ENCODE results near the gene ALDH1L1. TPM values are rescaled to one million over a fixed set of nuclear protein-coding genes. Genes with fewer than 3 reads are reported as not detected.

ALDH1L1 gene
- total RNA-seq, 4 donors from 2014 or later = 43.5 to 108 (median 69.0) TPM

GRCh38 chr3:126194713-126195305 lies 14.4 kb upstream of the ALDH1L1 start:
- Histone ChIP-seq H3K9me3 (no peaks in the 10 kb centered on the region), H3K27me3 (no peaks in the 10 kb centered on the region), H3K36me3 (no peaks in the 10 kb centered on the region), H3K27ac (no peak overlapping the region), H3K4me1 (peaks cover 0 to 8% of the 10 kb centered on the region in 2 donors), H3K4me3 (no peak overlapping the region)
- in situ Hi-C loops (cut with MboI; ENCODE audit: low sequenced_read_pairs in 4 of 4) = loop anchor here in 2 of 4 donors (5.0 to 10.0 kb wide), 2 partner anchors 50 to 63 kb away; no protein-coding TSS in a partner anchor
- TF ChIP-seq POLR2A (IDR thresholded peaks at IDR 0.05) = no peak
- TF ChIP-seq CTCF (IDR thresholded peaks at IDR 0.05 in 4 of 5, conservative IDR thresholded peaks at IDR 0.05 in 1 of 5) = no peak
- DNase-seq = no peak
- ATAC-seq = no peak
- intact Hi-C loops (cut with DNase I; ENCODE audit: low total_unique reads) = no loop called here

GRCh38 chr3:126191246-126191645 lies 10.9 kb upstream of the ALDH1L1 start:
- in situ Hi-C loops (cut with MboI; ENCODE audit: low sequenced_read_pairs in 4 of 4) = loop anchor here in 1 of 4 donors (10.0 kb wide), 1 partner anchor 46 kb away; no protein-coding TSS in a partner anchor
- DNase-seq (no peak), ATAC-seq (no peak)
- no peaks in the 10 kb centered on the region for H3K36me3 ChIP-seq
- intact Hi-C loops (cut with DNase I; ENCODE audit: low total_unique reads) = no loop called here
- H3K27ac ChIP-seq = no peak overlapping the region
- no peaks in the 10 kb centered on the region for H3K9me3 ChIP-seq
- TF ChIP-seq CTCF (IDR thresholded peaks at IDR 0.05 in 4 of 5, conservative IDR thresholded peaks at IDR 0.05 in 1 of 5) (no peak), POLR2A (IDR thresholded peaks at IDR 0.05) (no peak)
- H3K4me1 ChIP-seq = peaks cover 0 to 3% of the 10 kb centered on the region in 2 donors
- H3K4me3 ChIP-seq = no peak overlapping the region
- H3K27me3 ChIP-seq = no peaks in the 10 kb centered on the region

- intact Hi-C loops (cut with DNase I; ENCODE audit: low total_unique reads) = no loop called here
- Histone ChIP-seq H3K36me3 (no peaks in the 10 kb centered on the region), H3K27me3 (no peaks in the 10 kb centered on the region), H3K27ac (no peak overlapping the region), H3K4me1 (peaks cover 3 to 12% of the 10 kb centered on the region in 2 donors), H3K4me3 (no peak overlapping the region), H3K9me3 (no peaks in the 10 kb centered on the region)
- in situ Hi-C loops (cut with MboI; ENCODE audit: low sequenced_read_pairs in 4 of 4) = no loop called here
- no peak for DNase-seq
- no peak for ATAC-seq
- no peak for TF ChIP-seq CTCF (IDR thresholded peaks at IDR 0.05 in 4 of 5, conservative IDR thresholded peaks at IDR 0.05 in 1 of 5)
- TF ChIP-seq POLR2A (IDR thresholded peaks at IDR 0.05) = no peak
Observed at GRCh38 chr3:126187920-126188319, 7.5 kb upstream of the ALDH1L1 start.

GRCh38 chr3:126186749-126187148 lies 6.4 kb upstream of the ALDH1L1 start:
- in situ Hi-C loops (cut with MboI; ENCODE audit: low sequenced_read_pairs in 4 of 4) (no loop called here), intact Hi-C loops (cut with DNase I; ENCODE audit: low total_unique reads) (no loop called here)
- no peak for DNase-seq
- no peak for TF ChIP-seq CTCF (IDR thresholded peaks at IDR 0.05 in 4 of 5, conservative IDR thresholded peaks at IDR 0.05 in 1 of 5)
- Histone ChIP-seq H3K27me3 (no peaks in the 10 kb centered on the region), H3K27ac (no peak overlapping the region), H3K36me3 (no peaks in the 10 kb centered on the region), H3K4me3 (no peak overlapping the region), H3K9me3 (no peaks in the 10 kb centered on the region), H3K4me1 (peaks cover 5 to 20% of the 10 kb centered on the region in 2 donors)
- peak in 1 of 2 donors; percentile 29 for ATAC-seq

- H3K4me3 ChIP-seq = no peak overlapping the region
- intact Hi-C loops (cut with DNase I; ENCODE audit: low total_unique reads) = no loop called here
- H3K4me1 ChIP-seq = peaks cover 10 to 25% of the 10 kb centered on the region in 2 donors
- no peaks in the 10 kb centered on the region for H3K27me3 ChIP-seq
- in situ Hi-C loops (cut with MboI; ENCODE audit: low sequenced_read_pairs in 4 of 4) = no loop called here
- no peak for TF ChIP-seq CTCF (IDR thresholded peaks at IDR 0.05 in 4 of 5, conservative IDR thresholded peaks at IDR 0.05 in 1 of 5)
- no peak for TF ChIP-seq POLR2A (IDR thresholded peaks at IDR 0.05)
- no peaks in the 10 kb centered on the region for H3K9me3 ChIP-seq
- DNase-seq (no peak), ATAC-seq (no peak)
- no peaks in the 10 kb centered on the region for H3K36me3 ChIP-seq
- H3K27ac ChIP-seq = no peak overlapping the region
Observed at GRCh38 chr3:126186271-126186670, 5.9 kb upstream of the ALDH1L1 start.
